ENCODE data around the gene STK32A. TPM values are rescaled to one million over a fixed set of nuclear protein-coding genes. Genes with fewer than 3 reads are reported as not detected.

The STK32A gene
- total RNA-seq, 1 donor from 2014 or later: 5.3 TPM

DNA sequence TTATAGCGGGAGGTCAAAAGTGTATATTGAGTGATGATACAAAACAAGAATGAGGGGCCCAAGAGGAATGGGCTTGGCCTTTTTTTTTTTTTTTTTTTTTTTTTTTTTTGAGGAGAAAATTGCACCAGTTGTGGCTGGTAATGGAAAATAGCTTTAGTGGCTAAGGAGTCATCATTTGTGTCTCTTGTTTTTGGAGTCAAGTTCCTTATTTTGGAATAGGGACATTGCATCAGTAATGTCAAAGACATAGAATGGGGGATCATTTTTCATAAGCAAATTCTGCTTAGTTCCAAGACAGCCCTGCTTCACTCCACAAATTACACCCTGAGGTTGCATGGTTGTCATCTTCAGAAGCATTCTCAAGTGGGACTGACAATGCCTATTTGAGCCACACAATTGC, 137.4 kb downstream of the STK32A start:
- no peak overlapping the region for H3K27ac Mint-ChIP-seq
- DNase-seq (ENCODE audit: extremely low spot score, unreplicated experiment): no peak

DNA sequence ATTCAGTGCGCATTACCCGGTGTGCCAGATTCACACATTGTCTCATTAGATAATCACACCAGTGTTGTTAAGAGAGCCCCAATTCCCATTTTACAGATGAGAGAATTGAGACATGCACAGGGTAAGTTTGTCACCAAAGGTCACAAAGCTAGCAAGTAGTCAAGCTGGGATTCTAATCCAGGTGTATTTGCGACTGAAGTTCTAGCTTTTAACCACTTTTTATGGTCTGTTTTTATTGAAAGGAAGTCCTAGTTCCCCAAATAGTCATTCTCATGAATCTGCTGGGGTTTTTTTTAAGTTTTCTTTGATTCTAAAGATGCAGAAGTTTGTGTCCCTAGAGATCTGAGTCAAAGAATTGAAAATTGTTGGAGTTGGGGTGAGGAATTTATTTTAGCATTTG, 138.5 kb downstream of the STK32A start:
- Mint-ChIP-seq H3K4me1 (ENCODE audit: unreplicated experiment) (no peaks in the 10 kb centered on the region), H3K4me3 (no peak overlapping the region), H3K36me3 (no peaks in the 10 kb centered on the region), H3K27me3 (peaks cover 3% of the 10 kb centered on the region), H3K27ac (no peak overlapping the region), H3K9me3 (no peaks in the 10 kb centered on the region)
- no peak for DNase-seq (ENCODE audit: extremely low spot score, unreplicated experiment)
- TF ChIP-seq, protein P1, sequence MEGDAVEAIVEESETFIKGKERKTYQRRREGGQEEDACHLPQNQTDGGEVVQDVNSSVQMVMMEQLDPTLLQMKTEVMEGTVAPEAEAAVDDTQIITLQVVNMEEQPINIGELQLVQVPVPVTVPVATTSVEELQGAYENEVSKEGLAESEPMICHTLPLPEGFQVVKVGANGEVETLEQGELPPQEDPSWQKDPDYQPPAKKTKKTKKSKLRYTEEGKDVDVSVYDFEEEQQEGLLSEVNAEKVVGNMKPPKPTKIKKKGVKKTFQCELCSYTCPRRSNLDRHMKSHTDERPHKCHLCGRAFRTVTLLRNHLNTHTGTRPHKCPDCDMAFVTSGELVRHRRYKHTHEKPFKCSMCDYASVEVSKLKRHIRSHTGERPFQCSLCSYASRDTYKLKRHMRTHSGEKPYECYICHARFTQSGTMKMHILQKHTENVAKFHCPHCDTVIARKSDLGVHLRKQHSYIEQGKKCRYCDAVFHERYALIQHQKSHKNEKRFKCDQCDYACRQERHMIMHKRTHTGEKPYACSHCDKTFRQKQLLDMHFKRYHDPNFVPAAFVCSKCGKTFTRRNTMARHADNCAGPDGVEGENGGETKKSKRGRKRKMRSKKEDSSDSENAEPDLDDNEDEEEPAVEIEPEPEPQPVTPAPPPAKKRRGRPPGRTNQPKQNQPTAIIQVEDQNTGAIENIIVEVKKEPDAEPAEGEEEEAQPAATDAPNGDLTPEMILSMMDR (conservative IDR thresholded peaks at IDR 0.05): no peak

More for the DNA sequence above, 137.4 kb downstream of the STK32A start:
- Mint-ChIP-seq H3K27me3 (peaks cover 3% of the 10 kb centered on the region), H3K4me3 (no peak overlapping the region), H3K4me1 (ENCODE audit: unreplicated experiment) (no peaks in the 10 kb centered on the region), H3K36me3 (no peaks in the 10 kb centered on the region), H3K9me3 (no peaks in the 10 kb centered on the region)
- TF ChIP-seq, protein P1 (conservative IDR thresholded peaks at IDR 0.05): no peak

GRCh38 chr5:147375151-147375550, 140.3 kb downstream of the STK32A start:
- TF ChIP-seq, protein P1 (conservative IDR thresholded peaks at IDR 0.05): no peak
- Mint-ChIP-seq H3K36me3 (no peaks in the 10 kb centered on the region), H3K4me3 (no peak overlapping the region), H3K9me3 (no peaks in the 10 kb centered on the region), H3K27ac (no peak overlapping the region), H3K27me3 (peaks cover 3% of the 10 kb centered on the region), H3K4me1 (ENCODE audit: unreplicated experiment) (no peaks in the 10 kb centered on the region)
- DNase-seq (ENCODE audit: extremely low spot score, unreplicated experiment): no peak

DNA sequence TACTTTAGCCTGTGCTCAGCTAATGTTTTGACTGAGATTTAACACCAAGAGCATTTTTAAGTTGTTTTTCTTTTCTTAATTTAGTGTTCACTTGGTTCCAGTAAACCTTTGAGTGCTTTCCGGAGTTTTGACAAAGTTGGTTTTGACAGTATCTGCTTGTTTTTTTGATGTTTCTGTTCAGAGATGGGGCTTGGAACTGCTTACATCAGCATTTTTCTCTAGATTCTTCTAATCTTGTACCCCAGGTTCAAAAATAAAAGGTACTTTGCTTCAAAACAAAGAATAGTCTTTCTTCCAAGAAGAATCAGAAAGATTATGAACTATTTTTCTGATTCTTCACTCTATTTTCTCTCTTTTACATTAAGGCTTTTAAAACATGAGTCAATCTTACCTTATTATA, 142.9 kb downstream of the STK32A start:
- TF ChIP-seq, protein P1 (conservative IDR thresholded peaks at IDR 0.05): no peak
- Mint-ChIP-seq H3K36me3 (no peaks in the 10 kb centered on the region), H3K27me3 (no peaks in the 10 kb centered on the region), H3K27ac (no peak overlapping the region), H3K4me1 (ENCODE audit: unreplicated experiment) (peaks cover 2% of the 10 kb centered on the region), H3K9me3 (no peaks in the 10 kb centered on the region), H3K4me3 (no peak overlapping the region)
- DNase-seq (ENCODE audit: extremely low spot score, unreplicated experiment): no peak

DNA sequence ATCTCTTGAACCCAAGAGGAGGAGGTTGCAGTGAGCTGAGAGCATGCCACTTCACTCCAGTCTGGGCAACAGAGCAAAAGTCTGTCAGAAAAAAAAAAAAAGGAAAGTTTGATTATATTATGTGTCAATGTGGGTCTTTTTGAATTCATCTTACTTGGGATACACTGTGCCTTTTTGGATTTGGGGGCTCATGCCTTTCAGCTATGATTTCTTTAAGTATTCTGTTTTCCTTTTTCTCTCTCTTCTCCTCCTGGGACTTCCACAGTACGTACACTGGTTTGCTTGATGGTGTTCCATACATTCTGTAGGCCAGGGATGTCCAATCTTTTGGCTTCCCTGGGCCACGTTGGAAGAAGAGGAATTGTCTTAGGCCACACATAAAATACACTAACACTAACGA, 146.7 kb downstream of the STK32A start:
- no peak overlapping the region for H3K27ac Mint-ChIP-seq
- H3K9me3 Mint-ChIP-seq: no peaks in the 10 kb centered on the region
- TF ChIP-seq, protein P1 (conservative IDR thresholded peaks at IDR 0.05): no peak
- peaks cover 4% of the 10 kb centered on the region for H3K27me3 Mint-ChIP-seq
- DNase-seq (ENCODE audit: extremely low spot score, unreplicated experiment): no peak
- no peaks in the 10 kb centered on the region for H3K36me3 Mint-ChIP-seq
- no peak overlapping the region for H3K4me3 Mint-ChIP-seq
- H3K4me1 Mint-ChIP-seq (ENCODE audit: unreplicated experiment): peaks cover 6% of the 10 kb centered on the region

DNA sequence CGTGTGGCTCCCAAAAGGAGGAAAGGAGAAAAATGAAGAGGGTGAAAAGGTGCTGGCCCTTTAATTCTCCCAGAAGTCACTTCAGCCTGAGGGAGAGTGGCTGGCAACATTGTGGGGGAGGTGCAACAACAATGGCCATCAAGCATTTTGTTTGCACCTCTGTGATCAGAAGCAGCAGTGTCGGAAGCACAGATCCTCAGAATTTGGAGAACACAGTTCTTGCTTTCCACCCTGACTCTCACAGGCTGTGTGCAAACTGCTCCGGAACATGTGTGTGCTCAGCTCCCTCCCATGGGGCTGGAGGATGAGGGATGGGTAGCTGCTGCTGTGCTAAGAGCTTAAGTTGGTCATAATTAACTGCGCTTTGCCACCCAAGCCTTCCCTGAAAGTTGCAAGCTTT, 147.9 kb downstream of the STK32A start:
- no peaks in the 10 kb centered on the region for H3K9me3 Mint-ChIP-seq
- H3K27me3 Mint-ChIP-seq: peaks cover 4% of the 10 kb centered on the region
- peak overlapping the region; percentile 17 for H3K27ac Mint-ChIP-seq
- no peaks in the 10 kb centered on the region for H3K36me3 Mint-ChIP-seq
- H3K4me1 Mint-ChIP-seq (ENCODE audit: unreplicated experiment): peaks cover 6% of the 10 kb centered on the region
- H3K4me3 Mint-ChIP-seq: peak overlapping the region; percentile 81
- TF ChIP-seq, protein P1 (conservative IDR thresholded peaks at IDR 0.05): no peak
- DNase-seq (ENCODE audit: extremely low spot score, unreplicated experiment): no peak
